NCI-H748 (cell line): ENCODE results near the gene SDF4.

Experiments used
- DNase-seq: peaks from one replicate; lab custom pipeline; 2025; ENCODE audit not compliant: unreplicated experiment; lab: John Stamatoyannopoulos, UW

The SDF4 gene

DNA sequence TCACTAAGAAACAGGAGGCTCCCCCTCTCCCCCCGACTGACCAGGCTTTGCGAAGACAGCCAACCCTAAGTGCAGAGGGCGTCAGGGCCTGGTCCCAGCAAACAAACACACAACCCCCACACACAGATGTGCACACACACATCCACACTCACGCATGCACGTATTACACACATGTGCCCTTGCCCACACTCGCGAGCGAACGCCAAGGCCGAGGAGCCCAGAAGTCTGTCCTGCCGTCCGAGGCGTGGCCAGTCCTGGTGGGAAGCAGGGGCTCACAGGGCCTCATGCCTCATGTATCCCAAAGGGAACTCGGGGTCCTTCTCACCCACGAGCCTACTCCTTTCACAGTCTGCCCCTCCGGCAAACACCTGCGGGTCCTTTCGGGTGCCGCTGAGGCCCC lies 2.0 kb downstream of the SDF4 start:
- no peak for DNase-seq

GRCh38 chr1:1228596-1229321 lies 3.0 kb downstream of the SDF4 start:
- no peak for DNase-seq

- DNase-seq, result no peak
Observed at GRCh38 chr1:1228187-1228586, 3.6 kb downstream of the SDF4 start.

DNA sequence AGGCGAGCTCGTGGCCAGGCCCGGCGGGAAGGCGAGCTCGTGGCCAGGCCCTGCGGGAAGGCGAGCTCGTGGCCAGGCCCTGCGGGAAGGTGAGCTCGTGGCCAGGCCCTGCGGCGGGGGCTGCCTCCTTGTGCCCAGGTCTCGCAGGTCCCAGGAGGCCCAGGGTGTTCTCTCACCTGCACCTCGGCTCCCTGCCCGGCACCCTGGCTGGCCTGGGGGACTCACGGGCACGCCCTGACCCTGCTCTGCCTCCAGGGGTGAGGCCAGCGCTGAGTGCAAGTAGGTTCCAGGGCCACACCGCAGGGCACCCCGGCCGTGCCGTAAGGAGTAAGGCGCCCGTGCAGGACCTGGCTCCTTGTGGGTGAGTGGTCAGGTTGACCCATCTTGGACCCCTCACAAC lies 4.4 kb downstream of the SDF4 start:
- DNase-seq, result no peak

- DNase-seq, result no peak
Observed at GRCh38 chr1:1226566-1227362, 5.0 kb downstream of the SDF4 start.

DNA sequence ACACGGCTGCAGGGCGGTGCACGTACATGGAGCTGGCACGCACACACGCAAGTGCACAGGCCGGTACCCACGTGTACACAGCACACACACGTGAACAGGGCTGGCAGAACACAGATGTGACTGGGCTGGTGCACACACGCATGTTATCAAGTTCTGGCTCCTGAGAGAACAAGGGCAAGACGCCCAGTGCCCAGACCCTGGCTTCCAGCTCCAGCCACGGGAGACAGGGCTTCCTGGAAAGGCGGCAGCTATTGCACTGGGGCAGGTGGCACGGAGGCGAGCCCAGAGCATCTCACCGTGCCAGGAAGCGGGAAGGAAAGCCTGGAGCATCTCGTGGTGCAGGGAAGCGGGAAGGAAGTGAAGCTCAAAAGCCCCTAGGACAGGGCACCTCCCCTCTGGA lies 5.9 kb downstream of the SDF4 start:
- DNase-seq, result no peak

GRCh38 chr1:1225238-1225845 lies 6.5 kb downstream of the SDF4 start:
- no peak for DNase-seq

- no peak for DNase-seq
Observed at GRCh38 chr1:1223891-1224290, 7.9 kb downstream of the SDF4 start.

DNA sequence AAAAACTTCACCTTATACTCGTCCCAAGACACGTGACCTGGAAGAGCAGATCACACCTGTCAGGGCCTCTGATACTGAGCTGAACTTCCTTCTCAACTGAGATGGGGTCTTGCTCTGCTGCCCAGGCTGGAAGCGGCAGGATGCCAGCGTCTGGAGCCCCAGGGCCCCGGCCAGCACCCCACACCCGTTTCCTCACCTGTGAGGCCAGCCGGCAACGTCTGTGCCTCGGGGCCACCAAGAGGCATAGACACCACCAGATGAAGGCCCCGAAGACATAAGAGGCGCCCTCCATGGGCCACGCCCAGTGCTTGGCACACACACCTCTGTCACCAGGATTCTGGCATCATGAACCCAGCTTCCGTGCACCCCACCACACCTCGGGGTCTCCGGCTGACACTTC lies 8.5 kb downstream of the SDF4 start:
- no peak for DNase-seq

DNA sequence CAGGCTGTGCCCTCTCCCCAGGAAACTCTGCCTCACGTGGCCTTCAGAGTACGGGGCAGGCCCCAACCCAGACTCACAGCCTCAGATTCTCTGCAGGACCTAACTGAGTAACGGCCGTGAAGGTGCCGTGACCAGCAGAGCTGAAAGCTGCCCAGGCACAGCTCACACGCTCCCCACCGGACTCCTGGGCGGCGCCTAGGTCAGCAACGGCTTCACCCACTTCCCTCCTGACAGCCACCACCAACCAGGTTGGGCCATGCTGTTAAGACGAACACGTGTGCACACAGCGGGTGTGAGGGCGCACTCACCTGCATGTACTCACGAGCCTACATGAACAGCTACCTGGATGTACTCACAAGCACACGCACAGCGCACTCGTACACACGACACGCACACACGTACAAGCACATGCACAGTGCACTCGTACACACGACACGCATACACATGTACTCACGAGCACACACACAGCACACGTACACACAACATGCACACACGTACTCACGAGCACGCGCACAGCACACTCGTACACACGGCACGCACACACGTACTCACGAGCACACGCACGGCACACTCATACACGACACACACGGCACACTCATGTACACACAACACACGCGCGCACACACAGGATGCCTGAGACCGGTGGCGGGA lies 9.1 kb downstream of the SDF4 start:
- DNase-seq, result no peak

DNA sequence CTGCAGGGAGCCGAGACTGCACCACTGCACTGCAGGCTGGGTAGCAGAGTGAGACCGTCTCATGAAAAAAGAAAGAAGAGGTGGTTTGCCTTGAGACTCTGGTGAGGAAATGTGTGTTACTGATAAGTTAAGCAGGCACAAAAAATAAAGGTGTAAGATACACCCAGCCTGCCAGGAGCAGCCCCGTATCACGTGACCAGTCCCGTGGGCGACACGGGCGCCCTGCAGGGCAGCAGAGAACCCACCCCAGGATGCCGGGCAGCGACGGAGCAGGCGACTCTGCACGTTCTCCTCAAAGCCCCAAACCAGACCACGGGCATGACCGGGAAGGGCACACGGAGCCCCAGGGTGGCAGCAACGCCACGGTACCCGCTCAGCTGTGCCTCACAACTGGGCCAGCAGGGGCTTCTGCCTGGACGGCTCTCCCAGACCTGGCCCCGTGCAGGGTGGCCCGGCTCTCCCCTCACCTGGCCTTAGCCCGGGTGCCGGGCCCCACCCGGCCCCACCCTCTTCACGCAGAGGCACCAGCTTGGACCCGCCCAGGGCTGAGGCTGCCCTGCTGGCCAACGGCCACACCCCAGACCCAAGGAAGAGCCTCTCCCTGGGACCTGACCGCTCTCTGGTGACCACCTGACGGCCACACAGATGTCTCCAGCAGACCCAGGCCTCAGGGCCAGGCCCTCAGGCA lies 9.8 kb downstream of the SDF4 start:
- no peak for DNase-seq

DNA sequence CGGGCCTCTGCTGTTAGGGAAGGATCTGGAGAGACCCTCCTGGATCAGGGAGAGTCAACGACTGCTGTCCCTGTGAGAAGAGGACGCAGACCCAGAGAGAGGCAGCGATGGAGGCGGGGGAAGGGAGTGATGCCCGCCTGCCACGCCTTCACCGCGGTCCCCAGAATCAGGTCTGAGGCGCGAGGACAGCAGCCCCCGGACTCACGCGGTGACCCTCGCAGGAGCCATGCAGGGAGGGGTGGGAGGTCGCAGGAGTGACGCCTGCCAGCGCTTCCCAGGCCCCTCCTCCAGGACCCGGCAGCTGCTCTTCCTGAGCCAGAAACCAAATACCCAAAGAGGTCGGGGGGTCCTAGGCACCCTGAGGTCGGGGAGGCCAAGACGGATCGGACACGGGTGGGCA lies 11.6 kb downstream of the SDF4 start:
- no peak for DNase-seq

- DNase-seq, result no peak
Observed at GRCh38 chr1:1219341-1219740, 12.5 kb downstream of the SDF4 start.

DNA sequence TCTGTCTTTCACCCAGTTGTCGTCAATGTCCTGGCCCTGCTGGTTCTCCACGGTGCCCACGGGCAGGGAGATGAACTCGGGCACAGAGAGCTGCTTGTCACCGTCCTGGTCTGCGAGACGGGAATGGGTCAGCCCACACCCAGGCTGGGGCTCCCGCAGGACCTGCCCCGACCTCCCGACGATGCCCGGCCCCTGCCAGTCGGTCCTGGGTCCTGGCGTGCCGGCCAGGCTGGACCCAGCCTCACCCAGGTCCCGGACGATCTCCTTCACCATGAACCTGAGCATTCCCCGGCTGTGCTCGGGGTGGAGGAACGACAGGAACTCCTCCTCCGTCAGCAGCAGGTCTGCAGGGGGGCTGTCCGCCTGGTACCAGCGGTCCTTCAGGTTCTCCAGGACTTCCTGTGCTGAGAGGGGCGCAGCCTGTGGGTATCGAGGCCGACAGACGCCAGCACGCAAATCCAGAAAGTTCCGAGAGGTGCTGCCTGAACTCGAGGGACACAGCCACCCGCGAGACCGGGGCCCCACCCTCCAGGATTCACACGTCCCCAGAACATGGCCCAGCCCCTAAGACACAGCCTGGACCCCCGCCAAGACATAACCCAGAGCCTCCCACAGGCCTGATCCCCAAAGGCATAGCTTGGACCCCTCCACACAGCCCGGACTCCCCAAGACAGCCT lies 13.1 kb downstream of the SDF4 start:
- DNase-seq, result no peak

GRCh38 chr1:1217621-1218523 lies 13.9 kb downstream of the SDF4 start:
- no peak for DNase-seq

DNA sequence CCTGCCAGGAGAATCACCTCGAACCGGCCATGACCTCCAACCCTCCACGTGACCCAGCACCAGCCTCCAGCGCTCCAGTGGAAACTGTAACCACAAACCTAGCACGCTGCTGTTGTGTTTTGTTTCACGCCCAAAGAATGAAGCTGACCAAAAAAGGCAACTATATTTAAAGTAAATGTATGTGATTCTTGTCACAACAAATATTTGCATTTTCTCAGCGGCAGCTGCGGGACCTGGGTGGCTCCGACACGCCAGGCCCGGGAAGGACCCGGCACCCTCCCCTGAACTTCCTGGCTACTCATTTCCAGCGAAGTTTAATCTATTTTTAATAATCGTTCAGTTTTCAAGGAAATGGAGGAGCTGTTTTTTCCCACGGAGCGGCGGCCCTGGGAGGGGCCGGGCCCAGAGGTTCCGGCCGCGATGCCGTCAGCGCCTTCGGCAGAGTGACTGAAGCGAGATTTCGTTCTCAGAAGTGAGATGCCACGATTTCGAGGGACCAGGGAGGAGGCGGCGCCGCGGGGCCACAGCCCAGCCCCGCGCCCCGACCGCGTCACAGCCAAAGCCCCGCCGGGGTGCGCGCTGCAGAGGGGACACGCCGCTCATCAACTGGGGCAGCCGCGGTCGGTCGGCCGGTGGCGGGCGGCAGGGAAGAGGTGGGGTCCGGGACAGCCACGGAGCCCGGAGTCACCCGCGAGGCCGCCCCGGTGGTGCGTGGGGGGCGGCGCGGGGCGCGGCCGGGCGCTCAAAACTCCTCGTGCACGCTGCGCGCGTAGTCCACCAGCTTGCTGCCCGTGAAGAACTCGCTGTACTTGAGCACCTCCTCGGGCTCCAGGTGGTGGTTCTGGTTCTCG lies 14.8 kb downstream of the SDF4 start:
- DNase-seq, result no peak

DNA sequence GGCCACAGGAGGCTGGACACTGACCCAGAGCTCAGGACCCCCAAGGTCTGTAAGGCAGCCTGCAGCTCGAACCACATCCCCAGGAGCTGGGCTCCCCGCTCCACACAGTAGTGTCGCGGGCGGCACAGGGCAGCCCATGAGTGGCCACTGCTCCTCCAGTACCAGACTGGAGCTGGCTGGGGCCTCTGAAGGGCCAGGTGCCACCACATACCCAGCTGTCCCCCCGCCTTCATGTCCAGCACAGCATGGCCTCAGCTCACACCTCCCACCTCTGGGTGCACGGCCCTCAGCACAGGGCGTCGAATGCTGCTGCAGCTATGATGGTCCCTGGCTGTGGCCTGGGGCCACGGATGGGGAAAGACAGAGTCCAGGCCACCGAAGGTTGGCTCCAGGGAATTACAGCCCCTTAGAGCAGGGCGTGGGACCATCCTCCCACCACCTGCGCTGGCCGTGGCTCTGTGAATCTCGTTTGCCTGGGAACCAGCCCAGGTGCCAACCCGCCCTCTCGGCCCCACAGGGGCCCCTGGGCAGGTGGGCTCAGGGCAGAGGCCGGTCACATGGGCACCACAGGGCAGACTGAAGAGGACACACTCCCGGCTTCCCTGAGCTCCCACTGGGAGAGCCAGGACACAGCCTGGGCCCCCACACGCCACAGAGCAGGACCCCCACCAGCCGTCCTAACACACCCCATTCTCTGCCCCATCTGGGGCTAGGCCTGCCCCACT lies 15.8 kb downstream of the SDF4 start:
- no peak for DNase-seq

DNA sequence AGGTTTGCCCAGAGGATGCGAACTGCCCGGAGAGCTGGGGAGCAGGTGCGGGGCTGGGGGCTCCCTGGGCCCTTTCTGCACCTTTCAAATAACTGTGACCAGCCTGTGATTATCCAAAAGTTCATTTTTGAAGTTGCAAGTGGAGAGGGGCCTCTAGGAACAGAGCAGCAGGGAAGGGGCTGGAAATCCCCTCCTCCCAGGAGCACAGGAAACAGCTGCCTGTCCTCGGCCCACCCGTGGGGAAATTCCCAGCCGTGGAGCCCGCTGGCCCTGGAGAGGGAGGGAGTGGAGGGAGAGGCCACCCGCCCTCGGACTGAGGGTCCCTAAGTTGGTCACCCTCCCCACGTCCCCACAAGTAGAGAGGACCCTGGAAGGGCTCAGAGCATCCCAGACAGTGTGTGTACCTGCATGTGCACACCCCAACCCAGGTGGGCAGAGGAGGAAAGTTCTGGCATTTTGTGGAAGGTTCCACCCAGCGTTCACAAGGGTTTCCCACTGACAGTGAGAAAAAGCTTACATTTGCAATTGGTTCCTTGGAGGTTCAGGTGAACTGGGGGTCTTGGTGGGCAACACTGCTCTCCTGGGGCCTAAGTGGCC lies 16.6 kb downstream of the SDF4 start:
- DNase-seq, result no peak
